CD1c-positive myeloid dendritic cell (primary cell): ENCODE results near the gene FOXO6.

Experiments used
- DNase-seq: peaks from one replicate; pipeline ENCODE4 v3.0.0-alpha.2; 2016; ENCODE audit errors: extremely low spot score

FOXO6 gene

GRCh38 chr1:41365772-41366454, 4.7 kb downstream of the FOXO6 start:
- DNase-seq: no peak

- no peak for DNase-seq
Measured at GRCh38 chr1:41366455-41367287, 5.4 kb downstream of the FOXO6 start.

GRCh38 chr1:41367288-41367642, 6.0 kb downstream of the FOXO6 start:
- no peak for DNase-seq

- no peak for DNase-seq
Measured at GRCh38 chr1:41368366-41368765, 7.1 kb downstream of the FOXO6 start.

- DNase-seq: no peak
Measured at GRCh38 chr1:41368801-41369200, 7.6 kb downstream of the FOXO6 start.

- no peak for DNase-seq
Measured at GRCh38 chr1:41369531-41369930, 8.3 kb downstream of the FOXO6 start.

- DNase-seq: no peak
Measured at GRCh38 chr1:41370225-41370624, 9.0 kb downstream of the FOXO6 start.

- no peak for DNase-seq
Measured at GRCh38 chr1:41370756-41371420, 9.7 kb downstream of the FOXO6 start.

- DNase-seq: peak; percentile 46
Measured at GRCh38 chr1:41371630-41372599, 10.7 kb downstream of the FOXO6 start.

GRCh38 chr1:41372600-41372993, 11.4 kb downstream of the FOXO6 start:
- DNase-seq: no peak

- no peak for DNase-seq
Measured at GRCh38 chr1:41373373-41373772, 12.1 kb downstream of the FOXO6 start.

- no peak for DNase-seq
Measured at GRCh38 chr1:41374711-41375110, 13.5 kb downstream of the FOXO6 start.

- no peak for DNase-seq
Measured at GRCh38 chr1:41377397-41377796, 16.2 kb downstream of the FOXO6 start.

GRCh38 chr1:41378222-41378621, 17.0 kb downstream of the FOXO6 start:
- no peak for DNase-seq

- DNase-seq: no peak
Measured at GRCh38 chr1:41378999-41379737, 17.9 kb downstream of the FOXO6 start.

- no peak for DNase-seq
Measured at GRCh38 chr1:41379738-41380130, 18.5 kb downstream of the FOXO6 start.

- no peak for DNase-seq
Measured at GRCh38 chr1:41380195-41380594, 19.0 kb downstream of the FOXO6 start.

- DNase-seq: no peak
Measured at GRCh38 chr1:41380979-41381691, 19.9 kb downstream of the FOXO6 start.

GRCh38 chr1:41381692-41382479, 20.7 kb downstream of the FOXO6 start:
- DNase-seq: peak; percentile 44
